H9 (cell line): ENCODE measurements around the gene CCDC134. TPM values are rescaled to one million over a fixed set of nuclear protein-coding genes. Genes with fewer than 3 reads are reported as not detected.
A peak's percentile ranks its signal among the peaks of the same experiment; 100 is the strongest.

Experiments used
- DNase-seq: peaks from one replicate; pipeline ENCODE4 v3.0.0-alpha.2; 2017
- H2AFZ ChIP-seq: one replicate; pipeline ENCODE4 v1.6.1; 2013; ENCODE audit warnings: mild to moderate bottlenecking, low read length, control low read depth, moderate library complexity
- H2AK5ac ChIP-seq: 2 replicates; pipeline ENCODE4 v1.6.1; 2013; ENCODE audit warnings: low read length, control low read depth, mixed read lengths; ENCODE audit not compliant: insufficient read length
- H2BK120ac ChIP-seq: one replicate; pipeline ENCODE4 v1.6.1; 2013; ENCODE audit warnings: low read depth, mild to moderate bottlenecking, low read length, control low read depth, inconsistent platforms; ENCODE audit not compliant: poor library complexity, severe bottlenecking
- H2BK12ac ChIP-seq: 2 replicates; pipeline ENCODE4 v1.6.1; 2013; ENCODE audit warnings: low read length, control low read depth, mixed read lengths, low read depth; ENCODE audit not compliant: insufficient read length
- H2BK15ac ChIP-seq: 2 replicates; pipeline ENCODE4 v1.6.1; 2013; ENCODE audit warnings: low read depth, low read length, control low read depth
- H2BK20ac ChIP-seq: one replicate; pipeline ENCODE4 v1.6.1; 2013; ENCODE audit warnings: low read depth, mild to moderate bottlenecking, low read length, control low read depth, inconsistent platforms; ENCODE audit not compliant: poor library complexity, severe bottlenecking
- H2BK5ac ChIP-seq: 2 replicates; pipeline ENCODE4 v1.6.1; 2013; ENCODE audit warnings: low read length, control low read depth, mixed read lengths; ENCODE audit not compliant: insufficient read length
- H3K14ac ChIP-seq: 2 replicates; pipeline ENCODE4 v1.6.1; 2013; ENCODE audit warnings: low read length, control low read depth; ENCODE audit not compliant: insufficient read depth
- H3K18ac ChIP-seq: 2 replicates; pipeline ENCODE4 v1.6.1; 2013; ENCODE audit warnings: low read depth, mild to moderate bottlenecking, mixed read lengths, low read length, control low read depth; ENCODE audit not compliant: insufficient read length
- H3K23ac ChIP-seq: 2 replicates; pipeline ENCODE4 v1.6.1; 2013; ENCODE audit warnings: low read length, control low read depth, mixed read lengths, low read depth; ENCODE audit not compliant: insufficient read length
- H3K23me2 ChIP-seq: 2 replicates; pipeline ENCODE4 v1.6.1; 2013; ENCODE audit warnings: low read depth, mild to moderate bottlenecking, mixed read lengths, low read length, control low read depth; ENCODE audit not compliant: insufficient read length, poor library complexity, severe bottlenecking
- H3K27ac ChIP-seq: 2 replicates; pipeline ENCODE4 v1.5.1; 2013; ENCODE audit warnings: low read length, control low read depth, mixed read lengths, low read depth; ENCODE audit not compliant: insufficient read length
- H3K27me3 ChIP-seq: 2 replicates; pipeline ENCODE4 v1.6.1; 2013; ENCODE audit warnings: low read length, control low read depth, inconsistent platforms; ENCODE audit not compliant: insufficient read depth
- H3K4ac ChIP-seq: 2 replicates; pipeline ENCODE4 v1.6.1; 2013; ENCODE audit warnings: low read depth, mild to moderate bottlenecking, control low read depth, inconsistent platforms, low read length, moderate library complexity
- H3K4me1 ChIP-seq: 2 replicates; pipeline ENCODE4 v1.6.1; 2013; ENCODE audit warnings: low read length, control low read depth, inconsistent platforms; ENCODE audit not compliant: insufficient read depth
- H3K4me2 ChIP-seq: 2 replicates; pipeline ENCODE4 v1.6.1; 2013; ENCODE audit warnings: low read length, control low read depth, mixed read lengths; ENCODE audit not compliant: insufficient read length, insufficient read depth
- H3K56ac ChIP-seq: 2 replicates; pipeline ENCODE4 v1.6.1; 2013; ENCODE audit warnings: low read depth, mild to moderate bottlenecking, mixed read lengths, low read length, control low read depth; ENCODE audit not compliant: insufficient read length
- H3K79me1 ChIP-seq: 2 replicates; pipeline ENCODE4 v1.6.1; 2013; ENCODE audit warnings: low read depth, mild to moderate bottlenecking, moderate library complexity, low read length, control low read depth, inconsistent platforms; ENCODE audit not compliant: insufficient read depth, poor library complexity, severe bottlenecking
- H3K79me2 ChIP-seq: 2 replicates; pipeline ENCODE4 v1.6.1; 2013; ENCODE audit warnings: low read length, control low read depth, inconsistent platforms; ENCODE audit not compliant: insufficient read depth
- H3K9ac ChIP-seq: 2 replicates; pipeline ENCODE4 v1.6.1; 2013; ENCODE audit warnings: low read length, control low read depth, mixed read lengths; ENCODE audit not compliant: insufficient read length; ENCODE audit errors: extremely low read depth
- H3K9me3 ChIP-seq: one replicate; pipeline ENCODE4 v1.6.1; 2013; ENCODE audit warnings: low read depth, low read length, inconsistent platforms; ENCODE audit not compliant: control insufficient read depth
- H3T11ph ChIP-seq: one replicate; pipeline ENCODE4 v1.6.1; 2013; ENCODE audit warnings: mild to moderate bottlenecking, low read length, control low read depth, inconsistent platforms
- H4K20me1 ChIP-seq: one replicate; pipeline ENCODE4 v1.6.1; 2013; ENCODE audit not compliant: control insufficient read depth, insufficient read length, insufficient read depth
- H4K5ac ChIP-seq: 2 replicates; pipeline ENCODE4 v1.6.1; 2013; ENCODE audit warnings: low read depth, mild to moderate bottlenecking, mixed read lengths, low read length, control low read depth; ENCODE audit not compliant: insufficient read length
- H4K8ac ChIP-seq: replicated peaks from 2 replicates; pipeline ENCODE4 v1.6.1; 2013; ENCODE audit warnings: low read length, control low read depth, mixed read lengths, low read depth; ENCODE audit not compliant: insufficient read length
- H4K91ac ChIP-seq: 2 replicates; pipeline ENCODE4 v1.6.1; 2013; ENCODE audit warnings: low read depth, mild to moderate bottlenecking, moderate library complexity, mixed read lengths, low read length, control low read depth; ENCODE audit not compliant: insufficient read length
- H3K27ac Mint-ChIP-seq, 3 experiments: 2 replicates in 2 of 3; 3 replicates in 1 of 3; pipeline ENCODE4 v1.8.0; 2020 to 2021; ENCODE audit warnings: mixed read lengths in 3 of 3, mild to moderate bottlenecking in 1 of 3, moderate library complexity in 1 of 3
- H3K27me3 Mint-ChIP-seq: 2 replicates; pipeline ENCODE4 v1.8.0; 2021; ENCODE audit warnings: low read depth, mild to moderate bottlenecking, moderate library complexity, mixed read lengths
- H3K36me3 Mint-ChIP-seq, 3 experiments: 2 replicates in 2 of 3; 3 replicates in 1 of 3; pipeline ENCODE4 v1.8.0; 2020 to 2021; ENCODE audit warnings: low read depth in 3 of 3, mixed read lengths in 3 of 3; ENCODE audit not compliant: insufficient read depth in 1 of 3
- H3K4me1 Mint-ChIP-seq, 2 experiments: 2 replicates each; pipeline ENCODE4 v1.8.0; 2020; ENCODE audit warnings: mixed read lengths in 2 of 2
- H3K4me3 Mint-ChIP-seq, 2 experiments: 2 replicates in 1 of 2; 3 replicates in 1 of 2; pipeline ENCODE4 v1.8.0; 2020 to 2021; ENCODE audit warnings: mild to moderate bottlenecking in 2 of 2, mixed read lengths in 2 of 2, moderate library complexity in 1 of 2
- H3K9me3 Mint-ChIP-seq, 2 experiments: 2 replicates in 1 of 2; 3 replicates in 1 of 2; pipeline ENCODE4 v1.8.0; 2020; ENCODE audit warnings: mild to moderate bottlenecking in 2 of 2, mixed read lengths in 2 of 2, moderate library complexity in 1 of 2
- WGBS: extraction: QIAGEN DNeasy Blood & Tissue Kit; methylation state at CpG from one replicate; pipeline ENCODE4 v1.1.7; 2013; ENCODE audit warnings: missing lambda C conversion rate, low lambda C conversion rate, mixed read lengths; ENCODE audit not compliant: insufficient read length; ENCODE audit errors: extremely low coverage; 5-methylcytosine and 5-hydroxymethylcytosine counted together
- total RNA-seq: library from RNA; stranded (reverse); gene quantifications from 2 replicates; pipeline ENCODE4 v1.2.1, GENCODE V29; 2021
- TF ChIP-seq, protein P1 (sequence below): fragments of 200-600 bp; sonication (generic); conservative IDR thresholded peaks from 3 replicates; pipeline ENCODE4 v1.8.0; 2021; ENCODE audit warnings: antibody characterized with exemption, mild to moderate bottlenecking

The CCDC134 gene
- total RNA-seq, 1 experiment from 2014 or later: 20.7 TPM

- no CpG with 5 or more reads among the region's 12 CpGs for WGBS
- TF ChIP-seq, protein P1, sequence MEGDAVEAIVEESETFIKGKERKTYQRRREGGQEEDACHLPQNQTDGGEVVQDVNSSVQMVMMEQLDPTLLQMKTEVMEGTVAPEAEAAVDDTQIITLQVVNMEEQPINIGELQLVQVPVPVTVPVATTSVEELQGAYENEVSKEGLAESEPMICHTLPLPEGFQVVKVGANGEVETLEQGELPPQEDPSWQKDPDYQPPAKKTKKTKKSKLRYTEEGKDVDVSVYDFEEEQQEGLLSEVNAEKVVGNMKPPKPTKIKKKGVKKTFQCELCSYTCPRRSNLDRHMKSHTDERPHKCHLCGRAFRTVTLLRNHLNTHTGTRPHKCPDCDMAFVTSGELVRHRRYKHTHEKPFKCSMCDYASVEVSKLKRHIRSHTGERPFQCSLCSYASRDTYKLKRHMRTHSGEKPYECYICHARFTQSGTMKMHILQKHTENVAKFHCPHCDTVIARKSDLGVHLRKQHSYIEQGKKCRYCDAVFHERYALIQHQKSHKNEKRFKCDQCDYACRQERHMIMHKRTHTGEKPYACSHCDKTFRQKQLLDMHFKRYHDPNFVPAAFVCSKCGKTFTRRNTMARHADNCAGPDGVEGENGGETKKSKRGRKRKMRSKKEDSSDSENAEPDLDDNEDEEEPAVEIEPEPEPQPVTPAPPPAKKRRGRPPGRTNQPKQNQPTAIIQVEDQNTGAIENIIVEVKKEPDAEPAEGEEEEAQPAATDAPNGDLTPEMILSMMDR: no peak
- Histone ChIP-seq H2BK15ac (no peak overlapping the region), H4K8ac (no peak overlapping the region), H2BK120ac (no peak overlapping the region), H3K23me2 (no peaks in the 10 kb centered on the region), H3K79me1 (peaks cover 3% of the 10 kb centered on the region), H2BK5ac (no peak overlapping the region), H3K14ac (no peak overlapping the region; the same call in 1 of the 2 replicates), H3K4ac (no peak overlapping the region), H2BK20ac (no peak overlapping the region), H2AFZ (no peak overlapping the region), H2BK12ac (no peak overlapping the region), H3K4me2 (no peak overlapping the region), H3K56ac (no peak overlapping the region), H4K5ac (no peak overlapping the region), H3K27ac (no peak overlapping the region), H3K23ac (no peak overlapping the region), H2AK5ac (no peak overlapping the region), H3K79me2 (0 out of 2 replicates have a peak, but pooled peaks cover 3% of the 10 kb centered on the region), H3T11ph (no peak overlapping the region), H3K18ac (no peak overlapping the region), H4K91ac (no peak overlapping the region), H4K20me1 (no peaks in the 10 kb centered on the region), H3K9me3 (no peaks in the 10 kb centered on the region), H3K27me3 (no peaks in the 10 kb centered on the region), H3K9ac (no peak overlapping the region), H3K4me1 (no peaks in the 10 kb centered on the region)
- Mint-ChIP-seq H3K27ac (0 out of 7 replicates have a peak overlapping the region, but pooled peaks of 1 of the 3 experiments have one; percentile 83), H3K4me1 (peaks cover 3 to 6% of the 10 kb centered on the region in 2 experiments), H3K36me3 (peaks cover 8 to 40% (median 36%) of the 10 kb centered on the region in 3 experiments), H3K4me3 (no peak overlapping the region), H3K9me3 (no peaks in the 10 kb centered on the region), H3K27me3 (no peaks in the 10 kb centered on the region)
- DNase-seq: no peak
These were observed 9.5 kb downstream of the CCDC134 start for GRCh38 chr22:41810022-41810421.
